Lung (tissue), 12 donors: ENCODE data around the gene HSD17B8. TPM values are rescaled to one million over a fixed set of nuclear protein-coding genes. Genes with fewer than 3 reads are reported as not detected.
A peak's percentile ranks its signal among the peaks of the same experiment; 100 is the strongest.

Experiments
- ATAC-seq: fragments of 200-7000 bp; cut with Tn5 transposase; one replicate; pipeline ENCODE4 v1.9.1; 2020; ENCODE audit warnings: moderate number of reproducible peaks; ENCODE audit not compliant: insufficient read depth, low FRiP score
- DNase-seq, 3 donors: peaks; one replicate each; pipeline ENCODE4 v3.0.0-alpha.2; 2013 to 2017
- H3K27ac ChIP-seq, 2 donors: one replicate each; pipeline ENCODE4 v1.5.1; 2013; ENCODE audit warnings: mild to moderate bottlenecking in 2 of 2, moderate library complexity in 2 of 2, control low read depth in 1 of 2, inconsistent platforms in 1 of 2, low read depth in 1 of 2, low read length in 1 of 2
- H3K27me3 ChIP-seq, 3 donors: one replicate each; pipeline ENCODE4 v1.5.1; 2013; ENCODE audit warnings: low read length in 2 of 3; ENCODE audit not compliant: control insufficient read depth in 3 of 3, insufficient read depth in 3 of 3
- H3K36me3 ChIP-seq, 4 donors: one replicate each; pipeline ENCODE4 v1.5.1; 2013; ENCODE audit warnings: low read length in 4 of 4, mild to moderate bottlenecking in 1 of 4, moderate library complexity in 1 of 4; ENCODE audit not compliant: control insufficient read depth in 4 of 4, insufficient read depth in 4 of 4
- H3K4me1 ChIP-seq, 5 donors: one replicate each; pipeline ENCODE4 v1.5.1; 2013; ENCODE audit warnings: low read length in 5 of 5, mild to moderate bottlenecking in 2 of 5, moderate library complexity in 1 of 5; ENCODE audit not compliant: control insufficient read depth in 5 of 5, insufficient read depth in 5 of 5
- H3K4me3 ChIP-seq: one replicate; pipeline ENCODE4 v1.5.1; 2013; ENCODE audit warnings: mild to moderate bottlenecking, control low read depth, moderate library complexity
- H3K9ac ChIP-seq, 2 donors: one replicate each; pipeline ENCODE4 v1.5.1; 2013; ENCODE audit warnings: low read length in 2 of 2, control low read depth in 1 of 2; ENCODE audit not compliant: insufficient read depth in 1 of 2
- H3K9me3 ChIP-seq, 4 donors: one replicate each; pipeline ENCODE4 v1.5.1; 2013; ENCODE audit warnings: low read length in 3 of 4, mild to moderate bottlenecking in 1 of 4, moderate library complexity in 1 of 4; ENCODE audit not compliant: control insufficient read depth in 4 of 4, insufficient read depth in 3 of 4
- CTCF ChIP-seq: IDR thresholded peaks from 2 replicates; pipeline ENCODE4 v1.5.1; 2012; ENCODE audit warnings: mild to moderate bottlenecking; ENCODE audit errors: control extremely low read depth, extremely low read depth
- WGBS, 2 donors: extraction: QIAGEN DNeasy Blood & Tissue Kit; methylation state at CpG; one replicate each; pipeline ENCODE4 v1.1.7; 2013; 5-methylcytosine and 5-hydroxymethylcytosine counted together
- polyA plus RNA-seq, 2 donors: library from polyadenylated mRNA; stranded (reverse); fragments of 200-250 nt; gene quantifications; one replicate each; pipeline ENCODE4 v1.2.1, GENCODE V29; 2013
- total RNA-seq, 2 donors: library from RNA; depleted of rRNA in 1 of 2; stranded (reverse); fragments of >200 nt in 1 of 2; gene quantifications; one replicate each; pipeline ENCODE4 v1.2.1, GENCODE V29; 2014 to 2021
- donor health status: control.
- donor health status: control.
- donor health status: Bipolar disorder and iron deficiency.
- donor health status: healthy.
- donor health status: DM: yes; HTN: yes; CAD: no.

Gene HSD17B8
- total and polyA plus RNA-seq, 4 donors, result 19.0 to 22.7 (median 19.7) TPM

- Histone ChIP-seq H3K4me1 (peaks cover 11 to 50% (median 25%) of the 10 kb centered on the region in 5 donors), H3K9me3 (no peaks in the 10 kb centered on the region), H3K27ac (peak overlapping the region; percentile 94 to 95), H3K27me3 (no peaks in the 10 kb centered on the region), H3K9ac (peak overlapping the region; percentile 63 to 91), H3K36me3 (peaks cover 0 to 32% (median 24%) of the 10 kb centered on the region in 4 donors), H3K4me3 (peak overlapping the region; percentile 88)
- ATAC-seq (no peak), DNase-seq (no peak)
- WGBS, 2 donors, result 5 to 7% methylated on average over 14 of the region's 14 CpGs
- TF ChIP-seq CTCF, result no peak
Measured at GRCh38 chr6:33201147-33201545, 3.3 kb upstream of the HSD17B8 start.

- Histone ChIP-seq H3K36me3 (peaks cover 0 to 31% (median 20%) of the 10 kb centered on the region in 4 donors), H3K27me3 (no peaks in the 10 kb centered on the region), H3K9ac (peak overlapping the region in 1 of 2 donors; percentile 91), H3K27ac (no peak overlapping the region), H3K9me3 (no peaks in the 10 kb centered on the region), H3K4me3 (no peak overlapping the region), H3K4me1 (peaks cover 11 to 56% (median 25%) of the 10 kb centered on the region in 5 donors)
- DNase-seq, result no peak
- ATAC-seq, result no peak
- 87 to 94% methylated on average over 6 of the region's 6 CpGs for WGBS, 2 donors
- TF ChIP-seq CTCF, result no peak
Measured at GRCh38 chr6:33201935-33202334, 2.5 kb upstream of the HSD17B8 start.

- Histone ChIP-seq H3K9ac (no peak overlapping the region), H3K4me3 (no peak overlapping the region), H3K27ac (no peak overlapping the region), H3K4me1 (peaks cover 11 to 55% (median 25%) of the 10 kb centered on the region in 5 donors), H3K36me3 (peaks cover 0 to 26% (median 17%) of the 10 kb centered on the region in 4 donors), H3K27me3 (no peaks in the 10 kb centered on the region), H3K9me3 (no peaks in the 10 kb centered on the region)
- no peak for ATAC-seq
- TF ChIP-seq CTCF, result no peak
- WGBS, 2 donors, result 90% methylated on average over 6 of the region's 6 CpGs
- no peak for DNase-seq
Measured at GRCh38 chr6:33202799-33203198, 1.7 kb upstream of the HSD17B8 start.

- Histone ChIP-seq H3K36me3 (peaks cover 0 to 26% (median 16%) of the 10 kb centered on the region in 4 donors), H3K4me3 (no peak overlapping the region), H3K4me1 (peaks cover 11 to 52% (median 24%) of the 10 kb centered on the region in 5 donors), H3K27me3 (no peaks in the 10 kb centered on the region), H3K9ac (no peak overlapping the region), H3K27ac (no peak overlapping the region), H3K9me3 (no peaks in the 10 kb centered on the region)
- no peak for TF ChIP-seq CTCF
- WGBS, 2 donors, result 88 to 90% methylated on average over 7 of the region's 7 CpGs
- ATAC-seq (no peak), DNase-seq (no peak)
Measured at GRCh38 chr6:33203443-33204164, 851 bp upstream of the HSD17B8 start.
